Omental fat pad (tissue), 4 donors: ENCODE results near the gene LCAT. TPM values are rescaled to one million over a fixed set of nuclear protein-coding genes. Genes with fewer than 3 reads are reported as not detected.

Experiments
- ATAC-seq: fragments of 150-250 bp; one replicate; pipeline ENCODE4 v1.9.1; 2016; ENCODE audit warnings: mild to moderate bottlenecking, moderate library complexity; ENCODE audit not compliant: low FRiP score
- DNase-seq: peaks from one replicate; pipeline ENCODE4 v3.0.0-alpha.2; 2019; ENCODE audit warnings: low spot score
- total RNA-seq, 4 donors: library from RNA; depleted of rRNA; stranded (reverse); fragments of >200 nt; gene quantifications; one replicate each; pipeline ENCODE4 v1.1.0, GENCODE V29; 2016
- TF ChIP-seq, protein P1 (sequence below), 3 donors: fragments of 450-650 bp; IDR thresholded peaks; one replicate each; pipeline ENCODE4 v1.5.1; 2016 to 2017; ENCODE audit warnings: antibody characterized with exemption in 3 of 3, mild to moderate bottlenecking in 3 of 3, moderate library complexity in 2 of 3

The LCAT gene
- total RNA-seq, 4 donors from 2014 or later: 7.7 to 52.2 (median 13.0) TPM

DNA sequence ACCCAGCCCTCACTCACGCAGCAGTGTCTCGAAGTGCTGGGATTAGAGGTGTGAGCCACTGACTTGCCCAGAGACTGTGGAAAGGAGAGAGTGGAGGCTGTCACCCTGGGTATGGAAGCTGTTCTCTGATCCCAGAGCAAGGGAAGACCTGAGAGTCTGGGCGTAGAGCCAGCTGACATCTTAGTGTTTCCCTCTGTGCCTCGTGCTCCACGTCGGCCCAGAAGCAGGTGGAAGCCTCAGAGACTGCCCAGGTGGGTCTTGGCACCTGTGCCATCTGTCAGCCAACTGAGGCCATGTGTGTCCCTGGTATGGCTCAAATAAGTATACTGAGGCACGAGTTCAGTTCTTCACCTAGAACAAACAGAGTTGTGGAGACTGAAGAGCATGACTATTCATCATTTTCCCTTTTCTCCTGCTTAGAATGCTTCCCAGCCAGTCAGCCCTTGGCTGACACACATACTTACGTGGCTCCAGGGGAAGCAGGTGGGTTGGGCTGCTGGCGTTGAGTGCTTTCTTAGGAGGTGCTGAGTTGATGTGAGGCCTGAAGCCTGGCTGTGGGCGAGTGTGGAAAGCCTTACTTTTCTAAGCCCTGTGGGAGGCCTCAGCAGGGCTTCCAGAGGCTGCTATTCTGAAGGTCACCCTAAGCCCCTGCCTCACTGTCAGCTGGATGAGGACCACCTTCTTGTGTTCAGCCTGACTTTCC lies 20.4 kb downstream of the LCAT start:
- ATAC-seq: no peak

DNA sequence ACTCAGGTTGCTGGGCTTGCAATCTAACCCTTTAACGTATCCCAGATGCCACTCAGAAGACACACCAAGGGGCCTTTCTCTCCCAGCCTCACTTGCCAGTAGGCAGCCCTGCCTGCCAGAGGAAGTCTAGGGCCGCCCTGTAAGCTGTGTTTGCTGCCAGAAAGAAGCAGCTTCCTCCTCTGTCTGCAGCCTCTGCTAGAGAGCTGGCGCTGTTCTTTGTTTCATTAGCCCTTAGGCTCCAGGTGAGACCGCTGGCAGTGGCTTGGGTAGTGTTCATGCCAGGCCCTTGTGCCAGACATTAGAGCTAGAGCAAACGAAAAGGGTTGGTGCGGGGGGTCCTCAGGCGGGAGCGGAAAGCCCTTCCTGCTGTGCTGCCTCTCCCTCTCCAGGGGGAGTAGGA lies 21.2 kb downstream of the LCAT start:
- no peak for DNase-seq
- TF ChIP-seq, protein P1, sequence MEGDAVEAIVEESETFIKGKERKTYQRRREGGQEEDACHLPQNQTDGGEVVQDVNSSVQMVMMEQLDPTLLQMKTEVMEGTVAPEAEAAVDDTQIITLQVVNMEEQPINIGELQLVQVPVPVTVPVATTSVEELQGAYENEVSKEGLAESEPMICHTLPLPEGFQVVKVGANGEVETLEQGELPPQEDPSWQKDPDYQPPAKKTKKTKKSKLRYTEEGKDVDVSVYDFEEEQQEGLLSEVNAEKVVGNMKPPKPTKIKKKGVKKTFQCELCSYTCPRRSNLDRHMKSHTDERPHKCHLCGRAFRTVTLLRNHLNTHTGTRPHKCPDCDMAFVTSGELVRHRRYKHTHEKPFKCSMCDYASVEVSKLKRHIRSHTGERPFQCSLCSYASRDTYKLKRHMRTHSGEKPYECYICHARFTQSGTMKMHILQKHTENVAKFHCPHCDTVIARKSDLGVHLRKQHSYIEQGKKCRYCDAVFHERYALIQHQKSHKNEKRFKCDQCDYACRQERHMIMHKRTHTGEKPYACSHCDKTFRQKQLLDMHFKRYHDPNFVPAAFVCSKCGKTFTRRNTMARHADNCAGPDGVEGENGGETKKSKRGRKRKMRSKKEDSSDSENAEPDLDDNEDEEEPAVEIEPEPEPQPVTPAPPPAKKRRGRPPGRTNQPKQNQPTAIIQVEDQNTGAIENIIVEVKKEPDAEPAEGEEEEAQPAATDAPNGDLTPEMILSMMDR (IDR thresholded peaks at IDR 0.05): no peak
- no peak for ATAC-seq

More for the DNA sequence above, 20.4 kb downstream of the LCAT start:
- TF ChIP-seq, protein P1 (IDR thresholded peaks at IDR 0.05): no peak
- no peak for DNase-seq

DNA sequence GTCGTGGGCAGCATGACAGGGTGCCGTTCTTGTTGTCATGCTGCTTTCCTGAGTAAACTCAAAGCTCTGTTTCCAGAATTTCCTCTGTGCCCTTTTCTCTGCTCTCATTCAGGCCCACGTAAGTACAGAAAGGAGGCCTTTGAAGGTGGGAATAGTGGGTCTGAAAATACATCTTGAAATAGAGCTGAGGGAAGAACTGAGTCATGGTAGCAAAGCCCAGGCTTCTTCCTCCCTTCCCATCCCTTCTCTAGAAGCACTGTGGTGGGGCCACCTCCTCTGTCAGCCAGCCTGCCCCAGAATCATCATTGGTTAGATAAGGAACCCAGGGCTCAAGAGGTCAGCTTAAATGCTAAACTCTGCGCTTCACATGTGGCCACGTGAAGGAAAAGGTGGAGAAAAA lies 21.7 kb downstream of the LCAT start:
- no peak for DNase-seq
- ATAC-seq: no peak
- TF ChIP-seq, protein P1 (IDR thresholded peaks at IDR 0.05): no peak

DNA sequence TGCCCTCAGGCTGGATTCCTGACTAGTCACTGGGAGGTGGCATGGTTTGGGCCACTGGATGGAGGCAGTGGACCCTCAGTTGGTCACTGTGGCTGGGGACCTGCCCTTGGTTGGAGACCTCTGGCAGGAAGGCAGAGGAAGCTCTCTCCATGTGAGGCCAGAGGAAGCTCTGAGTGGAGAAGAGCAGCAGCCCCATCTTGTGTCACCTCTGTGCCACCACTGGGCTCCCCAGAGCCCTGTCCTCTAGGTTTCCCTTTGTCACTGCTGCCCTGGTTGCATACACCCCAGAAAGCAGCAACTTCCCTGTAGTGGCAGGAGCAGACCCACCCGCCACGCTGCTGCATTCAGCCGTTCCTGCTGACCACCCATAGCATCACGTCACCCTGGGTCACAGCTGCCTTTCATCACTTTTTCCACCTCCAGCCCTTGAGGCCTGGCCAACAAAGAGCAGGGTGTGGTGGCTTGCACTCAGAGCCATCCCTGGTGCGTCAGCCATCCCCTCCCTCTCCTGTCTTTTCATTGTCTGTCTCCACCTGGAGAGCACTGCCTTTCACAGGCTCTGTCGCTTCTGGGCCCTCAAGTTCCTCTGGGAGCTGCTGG lies 24.2 kb downstream of the LCAT start:
- ATAC-seq (no peak), DNase-seq (no peak)
- TF ChIP-seq, protein P1 (IDR thresholded peaks at IDR 0.05): no peak

DNA sequence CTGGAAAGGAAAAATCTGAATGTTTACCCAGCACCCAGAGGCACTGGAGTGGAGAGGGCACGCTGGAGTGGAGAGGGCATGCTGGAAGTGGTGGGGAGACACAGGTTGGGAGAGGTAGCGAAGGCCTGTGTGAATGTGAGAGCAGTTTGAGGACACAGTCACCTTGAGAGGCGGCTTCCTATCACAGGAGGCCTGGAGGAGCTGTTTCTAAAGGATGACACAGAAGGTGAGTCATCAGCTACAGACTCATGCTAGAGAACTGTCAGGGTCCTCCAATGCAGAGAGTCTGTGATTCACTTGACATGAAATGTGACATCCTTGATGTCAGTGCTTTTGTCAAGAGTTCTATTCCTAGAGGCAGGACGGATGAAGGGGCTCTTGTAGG lies 26.1 kb downstream of the LCAT start:
- DNase-seq (no peak), ATAC-seq (peak; percentile 58)
- TF ChIP-seq, protein P1 (IDR thresholded peaks at IDR 0.05): no peak

DNA sequence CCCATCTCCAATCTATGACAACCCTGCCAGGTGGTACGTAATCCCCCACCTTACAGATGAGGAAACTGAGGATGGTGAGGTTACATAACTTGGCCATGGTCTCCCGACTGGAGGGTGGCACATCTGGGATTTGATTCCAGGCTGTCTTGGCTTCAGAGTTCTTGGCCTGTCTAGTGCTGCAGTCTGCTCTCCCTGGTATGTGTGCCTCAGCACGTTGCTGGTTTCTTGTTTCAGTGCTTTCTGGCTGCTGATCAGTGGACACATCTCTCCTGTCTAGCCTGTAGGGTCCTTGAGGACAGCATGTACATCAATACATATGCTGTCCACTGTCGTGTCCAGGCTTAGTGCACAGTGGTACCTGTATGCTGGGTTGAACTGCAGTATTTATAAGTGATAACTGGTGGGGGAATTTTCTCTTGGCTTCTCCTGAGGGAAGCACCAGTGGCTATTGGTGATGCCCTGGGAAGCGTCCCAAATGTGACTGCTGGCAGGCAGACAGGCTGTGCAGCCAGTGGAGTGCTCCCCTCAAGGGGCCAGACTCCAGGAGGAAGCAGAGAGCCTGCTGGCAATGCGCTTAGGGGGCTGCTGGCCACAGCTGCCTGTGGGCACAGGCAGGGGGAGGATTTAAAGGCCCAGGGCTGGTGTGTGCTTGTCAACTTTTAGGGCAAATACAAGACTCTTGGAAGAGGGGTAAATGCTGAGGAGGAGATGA lies 26.6 kb downstream of the LCAT start:
- TF ChIP-seq, protein P1 (IDR thresholded peaks at IDR 0.05): no peak
- no peak for DNase-seq
- no peak for ATAC-seq
